Activated naive CD4-positive, alpha-beta T cell treated with anti-CD3 and anti-CD28 coated beads, Interleukin-2, amount 10 ng/mL, durations not matched to agents 7 days and 5 days (primary cell): ENCODE measurements around the gene XYLT1.

Source experiments
- CTCF ChIA-PET: fragments of 350-600 bp; sonication (Branson Sonifier 250); formaldehyde crosslinking; loops from one replicate; lab custom pipeline; 2021; ENCODE audit warnings: antibody characterized with exemption; lab: Charles Lee
- DNase-seq: peaks from one replicate; pipeline ENCODE4 v3.0.0-alpha.2; 2020
- H3K27ac Mint-ChIP-seq: one replicate; pipeline ENCODE4 v1.8.0; 2021; ENCODE audit warnings: mild to moderate bottlenecking, moderate library complexity, mixed read lengths
- H3K27me3 Mint-ChIP-seq: one replicate; pipeline ENCODE4 v1.8.0; 2021; ENCODE audit warnings: mild to moderate bottlenecking, mixed read lengths
- H3K36me3 Mint-ChIP-seq: one replicate; pipeline ENCODE4 v1.8.0; 2021; ENCODE audit warnings: mixed read lengths
- H3K4me1 Mint-ChIP-seq: one replicate; pipeline ENCODE4 v1.8.0; 2021; ENCODE audit warnings: mixed read lengths
- H3K4me3 Mint-ChIP-seq: one replicate; pipeline ENCODE4 v1.8.0; 2021; ENCODE audit warnings: mild to moderate bottlenecking, moderate library complexity, mixed read lengths
- H3K9me3 Mint-ChIP-seq: one replicate; pipeline ENCODE4 v1.8.0; 2021; ENCODE audit warnings: mixed read lengths

Gene XYLT1

DNA sequence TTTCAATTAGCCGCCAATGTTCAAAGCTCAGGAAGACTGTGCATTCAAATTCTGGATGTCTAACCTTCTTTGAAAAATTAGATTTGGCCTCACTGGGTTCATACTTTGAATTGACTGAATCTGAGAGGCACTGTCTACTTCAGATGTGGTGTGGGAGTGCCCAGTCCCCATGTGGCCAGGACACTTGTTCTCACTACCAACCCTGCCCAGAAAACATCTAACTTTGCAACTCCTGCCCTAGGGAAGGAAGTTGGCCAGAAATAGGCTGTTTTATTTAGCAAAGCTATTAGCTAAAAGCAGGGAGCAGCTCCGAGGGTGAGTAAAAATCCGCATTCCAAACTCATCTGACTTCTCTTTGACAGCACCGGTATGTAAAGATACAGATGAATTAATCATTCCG is 86.3 kb downstream of the XYLT1 start:
- no peaks in the 10 kb centered on the region for H3K9me3 Mint-ChIP-seq
- peaks cover 46% of the 10 kb centered on the region for H3K4me1 Mint-ChIP-seq
- H3K4me3 Mint-ChIP-seq, result no peak overlapping the region
- peaks cover 18% of the 10 kb centered on the region for H3K36me3 Mint-ChIP-seq
- H3K27ac Mint-ChIP-seq, result no peak overlapping the region
- no peaks in the 10 kb centered on the region for H3K27me3 Mint-ChIP-seq
- no peak for DNase-seq
- CTCF ChIA-PET, result interaction anchor here (1.2 kb wide), 1 partner anchor 83 kb away, joined by 3 read pairs; no protein-coding TSS in a partner anchor

GRCh38 chr16:17382949-17383863 is 87.6 kb downstream of the XYLT1 start:
- H3K27me3 Mint-ChIP-seq, result no peaks in the 10 kb centered on the region
- no peak overlapping the region for H3K4me3 Mint-ChIP-seq
- no peak for DNase-seq
- H3K9me3 Mint-ChIP-seq, result no peaks in the 10 kb centered on the region
- no peak overlapping the region for H3K27ac Mint-ChIP-seq
- H3K4me1 Mint-ChIP-seq, result peaks cover 54% of the 10 kb centered on the region
- H3K36me3 Mint-ChIP-seq, result peaks cover 15% of the 10 kb centered on the region
- CTCF ChIA-PET, result no interaction called here

DNA sequence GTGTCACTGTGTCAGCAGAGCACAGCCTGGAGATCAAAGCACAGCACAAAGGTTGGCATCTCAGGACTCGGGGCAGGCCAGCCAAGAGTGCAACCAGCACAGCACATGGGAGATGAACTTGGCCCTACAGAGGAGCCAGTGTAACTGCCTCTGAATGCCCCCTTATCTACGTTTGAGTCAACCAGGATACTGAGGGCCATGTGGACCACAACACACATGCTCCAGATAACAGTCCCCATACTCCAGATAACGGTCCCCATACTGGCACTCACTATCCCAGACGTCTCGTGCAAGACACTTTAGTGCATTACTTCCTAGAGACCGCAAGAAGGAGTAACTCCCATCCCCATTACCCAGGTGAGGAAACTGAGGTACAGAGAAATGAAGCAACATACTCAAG is 88.2 kb downstream of the XYLT1 start:
- Mint-ChIP-seq H3K4me1 (peaks cover 60% of the 10 kb centered on the region), H3K36me3 (peaks cover 18% of the 10 kb centered on the region), H3K4me3 (no peak overlapping the region), H3K27ac (no peak overlapping the region), H3K9me3 (no peaks in the 10 kb centered on the region), H3K27me3 (no peaks in the 10 kb centered on the region)
- no peak for DNase-seq
- CTCF ChIA-PET, result no interaction called here

DNA sequence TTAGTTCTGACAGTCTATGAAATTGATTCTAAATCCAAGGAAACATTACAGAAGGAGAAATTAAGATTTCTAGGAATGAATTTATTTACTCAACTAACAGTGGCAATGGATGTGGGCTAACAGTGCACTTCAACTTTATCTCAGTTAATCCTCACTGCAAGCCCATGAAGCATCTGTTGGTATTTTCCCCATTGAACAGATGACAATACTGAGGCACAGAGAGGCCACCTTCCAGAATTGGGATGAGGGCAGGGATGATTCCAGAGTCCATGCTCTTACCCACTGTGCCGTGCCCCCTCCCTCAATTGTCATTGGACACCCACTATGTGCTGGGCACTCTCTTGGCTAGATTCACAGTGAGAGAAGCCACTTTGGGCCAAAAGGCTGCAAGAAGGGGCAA is 89.0 kb downstream of the XYLT1 start:
- Mint-ChIP-seq H3K27ac (no peak overlapping the region), H3K36me3 (peaks cover 19% of the 10 kb centered on the region), H3K27me3 (no peaks in the 10 kb centered on the region), H3K4me3 (no peak overlapping the region), H3K9me3 (no peaks in the 10 kb centered on the region), H3K4me1 (peaks cover 65% of the 10 kb centered on the region)
- DNase-seq, result no peak
- CTCF ChIA-PET, result no interaction called here

DNA sequence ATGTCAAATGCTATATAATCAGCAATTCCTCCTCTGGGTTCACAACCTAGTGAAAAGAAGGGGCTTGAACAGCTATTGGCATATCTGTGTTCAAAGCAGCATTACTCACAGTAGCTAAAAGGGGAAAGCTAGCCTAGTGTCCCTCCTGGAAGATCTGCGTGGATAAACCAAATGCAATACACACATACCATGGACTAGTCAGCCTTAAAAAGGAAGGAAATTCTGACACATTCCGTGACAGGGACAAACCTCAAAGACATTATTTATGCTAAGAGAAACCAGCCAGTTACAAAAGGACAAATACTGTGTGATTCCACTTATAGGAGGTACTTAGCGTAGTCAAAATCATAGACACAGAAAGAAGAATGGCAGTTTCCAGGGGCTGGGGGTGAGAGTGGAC is 90.1 kb downstream of the XYLT1 start:
- DNase-seq, result no peak
- CTCF ChIA-PET, result no interaction called here
- H3K27ac Mint-ChIP-seq, result no peak overlapping the region

GRCh38 chr16:17379121-17379571 is 91.6 kb downstream of the XYLT1 start:
- Mint-ChIP-seq H3K36me3 (peaks cover 22% of the 10 kb centered on the region), H3K4me1 (peaks cover 61% of the 10 kb centered on the region), H3K27ac (no peak overlapping the region), H3K27me3 (no peaks in the 10 kb centered on the region), H3K9me3 (no peaks in the 10 kb centered on the region), H3K4me3 (no peak overlapping the region)
- CTCF ChIA-PET, result interaction anchor here (0.5 kb wide), 1 partner anchor 553 kb away, joined by 3 read pairs; no protein-coding TSS in a partner anchor
- no peak for DNase-seq

More for the DNA sequence above, 90.1 kb downstream of the XYLT1 start:
- H3K27me3 Mint-ChIP-seq, result no peaks in the 10 kb centered on the region
- no peaks in the 10 kb centered on the region for H3K9me3 Mint-ChIP-seq
- H3K4me1 Mint-ChIP-seq, result peaks cover 59% of the 10 kb centered on the region
- no peak overlapping the region for H3K4me3 Mint-ChIP-seq
- peaks cover 19% of the 10 kb centered on the region for H3K36me3 Mint-ChIP-seq

GRCh38 chr16:17377360-17378324 is 93.1 kb downstream of the XYLT1 start:
- CTCF ChIA-PET, result interaction anchor here (0.7 to 0.8 kb wide), 2 partner anchors 39 to 90 kb away, joined by 3 to 5 read pairs; no protein-coding TSS in a partner anchor
- H3K36me3 Mint-ChIP-seq, result peaks cover 23% of the 10 kb centered on the region
- H3K27ac Mint-ChIP-seq, result no peak overlapping the region

GRCh38 chr16:17375461-17376304 is 95.1 kb downstream of the XYLT1 start:
- H3K4me1 Mint-ChIP-seq, result peaks cover 68% of the 10 kb centered on the region
- DNase-seq, result no peak
- CTCF ChIA-PET, result interaction anchor here (1.3 kb wide), 1 partner anchor 16 kb away, joined by 3 read pairs; no protein-coding TSS in a partner anchor
- no peaks in the 10 kb centered on the region for H3K27me3 Mint-ChIP-seq
- H3K36me3 Mint-ChIP-seq, result peaks cover 32% of the 10 kb centered on the region
- no peaks in the 10 kb centered on the region for H3K9me3 Mint-ChIP-seq
- no peak overlapping the region for H3K4me3 Mint-ChIP-seq
- H3K27ac Mint-ChIP-seq, result no peak overlapping the region

More at GRCh38 chr16:17377360-17378324, 93.1 kb downstream of the XYLT1 start:
- Mint-ChIP-seq H3K4me3 (no peak overlapping the region), H3K9me3 (no peaks in the 10 kb centered on the region), H3K27me3 (no peaks in the 10 kb centered on the region), H3K4me1 (peaks cover 62% of the 10 kb centered on the region)
- no peak for DNase-seq

GRCh38 chr16:17374668-17375255 is 96.0 kb downstream of the XYLT1 start:
- H3K36me3 Mint-ChIP-seq, result peaks cover 37% of the 10 kb centered on the region
- H3K27me3 Mint-ChIP-seq, result no peaks in the 10 kb centered on the region
- H3K4me3 Mint-ChIP-seq, result no peak overlapping the region
- H3K9me3 Mint-ChIP-seq, result no peaks in the 10 kb centered on the region
- CTCF ChIA-PET, result interaction anchor here (1.3 kb wide), 1 partner anchor 15 kb away, joined by 3 read pairs; no protein-coding TSS in a partner anchor
- no peak overlapping the region for H3K27ac Mint-ChIP-seq
- peaks cover 74% of the 10 kb centered on the region for H3K4me1 Mint-ChIP-seq
- DNase-seq, result no peak

DNA sequence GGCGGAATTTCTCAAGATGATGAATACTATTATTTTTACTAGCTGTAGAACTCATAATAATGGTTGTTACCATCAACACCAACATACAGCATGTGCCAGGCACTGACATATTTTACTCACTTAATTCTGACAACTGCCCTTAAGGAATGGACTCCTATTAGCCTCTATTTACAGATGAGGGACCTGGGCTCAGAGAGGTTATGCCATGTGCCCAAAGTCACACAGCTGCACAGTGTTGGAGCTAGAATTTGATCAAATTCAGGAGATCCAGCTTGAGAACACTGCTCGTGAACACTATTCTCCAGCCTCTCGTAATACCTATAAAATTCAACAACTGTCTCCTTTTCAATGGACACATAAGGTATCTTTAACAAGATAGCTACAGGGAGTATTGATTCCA is 97.2 kb downstream of the XYLT1 start:
- H3K27me3 Mint-ChIP-seq, result no peaks in the 10 kb centered on the region
- no peak overlapping the region for H3K27ac Mint-ChIP-seq

DNA sequence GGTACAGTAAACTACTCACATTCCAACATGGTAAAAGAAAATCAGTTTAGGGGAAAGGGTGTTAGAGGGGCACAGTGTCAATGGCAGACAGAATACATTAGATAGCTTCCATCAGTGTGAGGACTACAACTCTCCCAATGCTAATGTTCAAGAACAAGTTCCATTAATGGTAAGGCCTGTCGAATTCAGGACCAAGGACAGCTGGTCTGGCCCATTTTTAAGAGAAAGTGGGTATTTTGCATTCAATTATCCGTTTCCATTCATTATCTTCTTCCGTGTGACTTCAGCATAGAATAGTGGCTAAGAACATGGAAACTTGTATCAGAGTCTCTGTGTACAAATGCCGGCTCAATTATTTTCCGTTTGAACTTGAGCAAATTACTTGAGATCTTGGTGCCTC is 98.4 kb downstream of the XYLT1 start:
- peak overlapping the region; percentile 100 for H3K27ac Mint-ChIP-seq
- H3K4me1 Mint-ChIP-seq, result peaks cover 80% of the 10 kb centered on the region
- no peaks in the 10 kb centered on the region for H3K27me3 Mint-ChIP-seq
- peaks cover 41% of the 10 kb centered on the region for H3K36me3 Mint-ChIP-seq
- H3K9me3 Mint-ChIP-seq, result no peaks in the 10 kb centered on the region
- no peak overlapping the region for H3K4me3 Mint-ChIP-seq
- no peak for DNase-seq
- CTCF ChIA-PET, result interaction anchor here (0.9 to 3.7 kb wide), 3 partner anchors 25 to 44 kb away, joined by 3 to 11 read pairs (median 7); no protein-coding TSS in a partner anchor

More for the DNA sequence above, 97.2 kb downstream of the XYLT1 start:
- no peak overlapping the region for H3K4me3 Mint-ChIP-seq
- no peak for DNase-seq
- H3K36me3 Mint-ChIP-seq, result peaks cover 38% of the 10 kb centered on the region
- H3K9me3 Mint-ChIP-seq, result no peaks in the 10 kb centered on the region
- CTCF ChIA-PET, result interaction anchor here (1.1 to 2.2 kb wide), 2 partner anchors 43 to 94 kb away, joined by 3 to 7 read pairs; no protein-coding TSS in a partner anchor
- H3K4me1 Mint-ChIP-seq, result peaks cover 77% of the 10 kb centered on the region

DNA sequence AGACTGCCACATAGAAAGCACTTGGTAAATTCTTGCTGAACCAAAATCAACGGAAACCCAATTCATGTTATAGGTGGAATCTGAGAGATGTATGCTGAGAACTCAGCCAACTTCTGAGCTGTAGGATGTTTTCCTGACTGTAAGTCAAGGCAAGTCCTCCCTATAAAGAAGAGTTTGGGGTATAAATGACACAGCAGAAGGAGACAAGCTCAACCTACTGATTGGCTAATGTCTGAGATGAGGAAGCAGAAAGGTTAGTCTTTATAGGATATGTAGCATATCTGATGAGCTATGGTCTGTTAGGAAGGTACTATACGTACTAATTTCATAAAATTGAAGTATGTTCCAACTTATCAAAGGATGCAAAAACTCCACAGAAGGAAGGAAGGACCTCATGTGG is 99.5 kb downstream of the XYLT1 start:
- Mint-ChIP-seq H3K36me3 (peaks cover 48% of the 10 kb centered on the region), H3K27me3 (no peaks in the 10 kb centered on the region), H3K4me3 (no peak overlapping the region), H3K27ac (peak overlapping the region; percentile 100), H3K9me3 (peaks cover 3% of the 10 kb centered on the region), H3K4me1 (peaks cover 86% of the 10 kb centered on the region)
- CTCF ChIA-PET, result interaction anchor here (1.2 to 3.7 kb wide), 4 partner anchors 11 to 98 kb away, joined by 3 to 22 read pairs (median 7); no protein-coding TSS in a partner anchor
- DNase-seq, result no peak
